Activated CD4-positive, alpha-beta T cell treated with anti-CD3 and anti-CD28 coated beads, Interleukin-2, amount 50 U/mL, for 16 hours (primary cell): ENCODE data around the gene TMEM17.

Experiments used
- DNase-seq: peaks from one replicate; pipeline ENCODE4 v3.0.0-alpha.2; 2020

TMEM17 gene

GRCh38 chr2:62471404-62471803, 34.6 kb downstream of the TMEM17 start:
- DNase-seq = no peak

GRCh38 chr2:62469548-62469947, 36.4 kb downstream of the TMEM17 start:
- DNase-seq = no peak

GRCh38 chr2:62469114-62469513, 36.9 kb downstream of the TMEM17 start:
- DNase-seq = no peak

GRCh38 chr2:62467475-62468321, 38.3 kb downstream of the TMEM17 start:
- DNase-seq = no peak

GRCh38 chr2:62467100-62467474, 38.9 kb downstream of the TMEM17 start:
- no peak for DNase-seq

GRCh38 chr2:62466503-62466854, 39.5 kb downstream of the TMEM17 start:
- no peak for DNase-seq

GRCh38 chr2:62465741-62466502, 40.1 kb downstream of the TMEM17 start:
- no peak for DNase-seq

- DNase-seq = no peak
Measured at GRCh38 chr2:62465039-62465740, 40.8 kb downstream of the TMEM17 start.

GRCh38 chr2:62464221-62465007, 41.6 kb downstream of the TMEM17 start:
- DNase-seq = no peak

GRCh38 chr2:62462211-62462610, 43.8 kb downstream of the TMEM17 start:
- DNase-seq = no peak

GRCh38 chr2:62461707-62462106, 44.3 kb downstream of the TMEM17 start:
- no peak for DNase-seq

- DNase-seq = no peak
Measured at GRCh38 chr2:62461017-62461553, 44.9 kb downstream of the TMEM17 start.

- DNase-seq = no peak
Measured at GRCh38 chr2:62460175-62460574, 45.8 kb downstream of the TMEM17 start.

GRCh38 chr2:62459672-62460071, 46.3 kb downstream of the TMEM17 start:
- DNase-seq = no peak

GRCh38 chr2:62459106-62459505, 46.9 kb downstream of the TMEM17 start:
- DNase-seq = no peak

GRCh38 chr2:62458671-62459081, 47.3 kb downstream of the TMEM17 start:
- no peak for DNase-seq

- no peak for DNase-seq
Measured at GRCh38 chr2:62458206-62458641, 47.8 kb downstream of the TMEM17 start.

GRCh38 chr2:62457556-62457955, 48.4 kb downstream of the TMEM17 start:
- DNase-seq = no peak

- peak; percentile 66 for DNase-seq
Measured at GRCh38 chr2:62456721-62457539, 49.1 kb downstream of the TMEM17 start.

GRCh38 chr2:62455957-62456692, 49.9 kb downstream of the TMEM17 start:
- DNase-seq = no peak

GRCh38 chr2:62453955-62454354, 52.0 kb downstream of the TMEM17 start:
- no peak for DNase-seq
